GM19463 (cell line): Measurements from ENCODE around the gene PEPD.
"Not testable (repeated sequence)": the region's sequence is repeated elsewhere in the genome, so short reads cannot be mapped to it uniquely, and the experiment has no call there.

Source experiments
- ATAC-seq: cut with Tn5 transposase; IDR thresholded peaks from one replicate; pipeline ENCODE4 v1.9.1; 2021; ENCODE audit warnings: mild to moderate bottlenecking, moderate library complexity; ENCODE audit not compliant: unreplicated experiment

PEPD gene

GRCh38 chr19:33499671-33500506 is 21.7 kb downstream of the PEPD start:
- ATAC-seq, result no peak

- no peak for ATAC-seq
These were observed 22.3 kb downstream of the PEPD start for GRCh38 chr19:33499248-33499647.

DNA sequence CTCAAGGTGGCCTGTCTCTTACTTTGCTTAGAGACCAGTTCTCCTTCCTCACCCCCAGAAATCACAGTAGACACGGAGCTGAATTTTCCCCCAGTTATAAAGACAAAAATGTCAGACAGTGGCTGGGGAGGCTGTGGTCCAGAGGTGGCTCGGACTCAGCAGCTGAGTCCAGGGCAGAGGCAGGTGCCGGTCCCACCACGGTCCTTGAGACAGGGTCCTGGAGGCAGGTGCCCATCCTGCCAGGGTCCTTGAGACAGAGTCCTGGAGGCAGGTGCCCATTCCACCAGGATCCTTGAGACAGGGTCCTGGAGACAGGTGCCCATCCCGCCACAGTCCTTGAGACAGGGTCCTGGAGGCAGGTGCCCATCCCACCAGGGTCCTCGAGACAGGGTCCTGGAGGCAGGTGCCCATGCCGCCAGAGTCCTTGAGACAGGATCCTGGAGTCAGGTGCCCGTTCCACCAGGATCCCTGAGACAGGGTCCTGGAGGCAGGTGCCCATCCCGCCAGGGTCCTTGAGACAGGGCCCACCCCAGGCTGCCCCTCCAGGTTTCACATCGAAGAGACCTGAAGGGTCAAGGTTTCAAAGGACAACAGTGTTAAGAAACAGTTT is 23.1 kb downstream of the PEPD start:
- ATAC-seq, result no peak

DNA sequence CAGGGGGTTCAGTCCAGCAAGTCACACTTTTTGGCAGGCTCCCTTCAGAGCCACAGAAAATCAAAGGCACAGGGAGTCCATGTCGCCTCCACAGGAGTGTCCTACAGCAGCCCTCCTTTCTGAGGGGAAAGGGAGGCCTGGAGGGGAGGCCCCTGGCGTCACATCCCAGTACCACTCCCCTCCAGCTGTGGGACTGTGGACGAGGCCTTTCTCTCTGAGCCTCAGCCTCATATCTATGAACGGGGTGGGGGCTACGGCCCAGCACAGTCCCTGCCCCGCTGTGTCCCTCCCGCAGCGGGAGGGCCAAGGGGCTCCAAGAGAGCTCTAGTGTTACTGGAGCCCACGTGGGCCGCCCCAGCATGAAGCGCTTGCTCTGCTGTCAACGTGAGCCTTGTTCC is 23.8 kb downstream of the PEPD start:
- ATAC-seq, result no peak

- no peak for ATAC-seq
These were observed 24.3 kb downstream of the PEPD start for GRCh38 chr19:33497131-33497777.

DNA sequence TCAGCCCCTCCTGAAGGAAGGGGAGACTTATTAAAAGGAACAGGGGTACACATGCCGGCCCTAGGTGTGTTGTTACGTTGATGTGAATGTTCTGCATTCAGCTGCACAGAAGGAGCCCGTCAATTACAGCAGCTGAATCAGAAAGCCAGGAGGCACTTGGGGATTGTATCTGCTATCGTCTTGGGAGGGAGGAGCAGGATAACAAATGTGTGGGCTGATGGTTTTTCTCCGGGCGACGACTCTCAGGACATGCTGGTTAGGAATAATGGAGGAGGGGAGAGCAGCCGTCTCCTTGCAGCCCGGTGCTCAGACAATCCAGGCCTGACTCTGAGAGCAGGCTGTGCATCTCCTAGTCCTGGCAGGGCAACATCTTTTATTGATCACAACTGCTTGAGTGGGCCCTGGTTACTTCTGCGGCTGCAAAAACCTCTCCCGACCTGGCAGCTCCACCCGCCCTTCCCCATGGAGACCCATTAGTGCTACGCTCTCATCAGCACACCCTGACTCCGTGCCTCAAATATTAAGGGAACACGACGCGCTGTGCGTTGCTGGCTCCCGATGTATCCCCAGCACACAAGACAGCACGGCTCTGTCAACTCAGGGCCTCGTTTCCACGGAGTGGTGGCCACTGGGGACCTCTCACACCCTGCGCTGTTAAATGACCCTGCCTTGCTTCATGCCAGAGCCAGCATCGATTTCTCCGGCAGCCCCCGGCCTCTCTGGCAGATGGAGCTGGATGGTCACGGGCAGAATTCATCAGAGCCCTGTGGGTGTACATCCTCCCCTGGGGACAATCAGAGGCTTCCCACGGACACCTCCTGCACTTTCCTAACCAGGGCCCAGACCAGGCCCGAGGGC is 25.3 kb downstream of the PEPD start:
- no peak for ATAC-seq

DNA sequence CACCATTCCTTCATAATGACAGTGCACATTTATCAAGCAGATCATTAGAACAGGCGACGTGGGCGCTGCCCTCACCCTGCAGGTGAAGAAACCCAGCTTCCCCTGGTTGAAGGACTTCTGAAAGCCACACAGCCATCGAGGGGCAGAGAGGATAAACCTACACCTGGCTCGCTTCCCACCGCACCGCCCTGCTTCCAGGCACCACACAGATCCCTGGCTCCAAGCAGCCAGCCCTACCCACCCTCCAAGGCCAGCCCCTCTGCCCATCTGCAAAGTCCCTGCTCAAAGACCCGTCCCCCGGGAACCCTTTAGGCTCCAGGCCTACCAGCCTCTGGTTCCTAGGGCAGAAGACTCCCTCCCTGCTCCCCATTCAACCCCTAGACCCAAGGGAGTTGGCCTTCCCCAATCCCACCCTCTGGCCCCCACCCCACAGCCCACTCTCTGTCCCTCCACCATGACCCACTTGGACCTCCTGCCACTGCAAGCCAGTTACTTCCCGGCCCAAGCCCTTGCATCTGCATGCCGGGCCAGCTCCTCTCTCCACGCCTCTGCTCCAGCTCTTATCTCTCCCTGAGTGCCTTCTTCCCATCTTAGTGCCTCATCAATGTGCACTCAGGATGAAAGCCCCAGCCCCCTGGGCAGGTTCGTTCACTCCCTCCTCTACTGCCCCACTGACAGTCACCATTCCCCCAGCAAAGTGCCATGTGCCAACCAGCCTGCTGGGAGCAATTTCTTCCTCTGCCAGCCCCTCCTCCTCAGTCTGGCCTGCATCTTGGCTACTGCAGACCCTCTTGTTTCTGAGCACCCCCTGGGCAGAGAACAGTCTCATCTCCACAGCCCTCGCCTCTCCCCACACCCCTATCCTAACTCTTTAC is 28.0 kb downstream of the PEPD start:
- no peak for ATAC-seq

GRCh38 chr19:33492951-33493350 is 28.6 kb downstream of the PEPD start:
- ATAC-seq, result no peak

- ATAC-seq, result no peak
These were observed 29.5 kb downstream of the PEPD start for GRCh38 chr19:33492090-33492489.

DNA sequence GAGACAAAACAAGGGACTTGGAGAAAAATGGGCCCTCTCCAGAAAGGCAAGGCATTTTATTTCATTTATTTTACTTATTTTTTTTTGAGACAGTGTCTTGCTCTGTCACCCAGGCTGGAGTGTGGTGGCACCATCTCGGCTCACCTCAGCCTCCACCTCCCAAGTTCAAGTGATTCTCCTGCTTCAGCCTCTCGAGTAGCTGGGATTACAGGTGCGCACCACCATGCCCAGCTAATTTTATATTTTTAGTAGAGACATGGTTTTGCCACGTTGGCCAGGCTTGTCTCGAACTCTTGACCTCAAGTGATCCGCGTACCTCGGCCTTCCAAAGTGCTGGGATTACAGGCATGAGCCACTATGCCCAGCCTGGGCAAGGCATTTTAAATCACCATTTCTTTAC is 31.0 kb downstream of the PEPD start:
- not testable (repeated sequence) for ATAC-seq

DNA sequence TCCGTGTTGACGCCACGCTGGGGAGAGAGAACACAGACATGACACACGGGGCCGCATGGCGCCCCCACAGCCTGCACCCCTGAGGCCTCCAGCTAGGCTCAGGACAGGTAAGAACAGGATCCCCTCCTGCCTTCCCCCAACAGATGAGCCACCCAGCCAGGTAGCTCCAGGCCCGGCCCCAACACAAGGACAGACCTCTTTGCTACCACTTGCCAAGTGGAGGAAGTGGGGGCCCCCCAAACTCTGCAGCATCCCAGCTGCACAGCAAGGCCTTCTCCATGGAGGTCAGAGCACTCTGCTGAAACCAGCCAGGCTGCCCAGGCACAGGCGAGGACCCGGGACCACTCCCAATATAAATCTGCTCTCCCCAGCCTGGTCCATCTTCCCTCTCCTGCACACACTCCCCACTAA is 31.5 kb downstream of the PEPD start:
- no peak for ATAC-seq

- no peak for ATAC-seq
These were observed 32.8 kb downstream of the PEPD start for GRCh38 chr19:33488826-33489225.

GRCh38 chr19:33487901-33488800 is 33.4 kb downstream of the PEPD start:
- no peak for ATAC-seq

DNA sequence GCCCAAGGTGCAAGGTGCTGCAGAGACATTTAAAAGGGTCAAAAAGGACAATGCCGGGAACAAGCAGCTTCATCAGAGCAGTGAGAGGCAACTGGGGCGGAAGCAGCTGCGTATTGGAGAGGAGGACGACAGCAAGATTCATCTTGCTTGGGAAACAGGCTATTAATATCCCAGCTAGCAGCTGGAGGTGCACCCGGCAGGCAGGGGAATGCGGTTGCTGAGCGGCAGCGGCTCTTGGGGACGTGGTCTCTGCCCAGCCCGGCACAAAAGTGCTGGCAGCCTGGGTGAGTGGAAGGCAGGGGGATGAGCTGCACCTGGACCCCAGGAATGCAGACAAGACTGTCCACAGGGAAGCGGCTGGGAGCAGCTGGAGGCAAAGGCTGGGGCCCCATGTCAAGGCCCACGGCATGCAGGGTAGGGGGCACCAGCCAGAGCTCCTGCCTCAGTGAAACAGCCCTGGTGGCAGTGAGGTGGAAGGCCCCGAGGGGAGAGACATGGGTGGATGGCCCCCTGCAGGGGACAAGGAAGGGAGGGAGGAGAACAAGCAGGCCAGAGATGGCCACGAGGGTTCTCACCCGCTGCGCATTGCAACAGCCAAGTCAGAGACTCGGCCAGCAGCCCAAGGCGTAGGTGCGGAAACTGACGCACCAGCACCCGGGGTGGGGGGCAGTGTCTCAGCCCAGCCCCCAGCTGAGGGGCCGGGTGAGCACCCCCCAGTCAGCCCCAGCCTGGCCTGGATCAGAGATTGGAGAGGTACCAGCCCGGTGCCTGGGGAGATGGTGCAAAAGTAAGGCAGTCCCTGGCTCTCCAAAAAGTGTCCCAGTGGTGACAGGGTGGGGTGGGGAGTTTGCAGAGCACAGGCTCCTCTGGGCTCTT is 34.4 kb downstream of the PEPD start:
- no peak for ATAC-seq

GRCh38 chr19:33486407-33486806 is 35.2 kb downstream of the PEPD start:
- ATAC-seq, result no peak

GRCh38 chr19:33484226-33484774 is 37.3 kb downstream of the PEPD start:
- no peak for ATAC-seq

- no peak for ATAC-seq
These were observed 39.1 kb downstream of the PEPD start for GRCh38 chr19:33482476-33482875.

DNA sequence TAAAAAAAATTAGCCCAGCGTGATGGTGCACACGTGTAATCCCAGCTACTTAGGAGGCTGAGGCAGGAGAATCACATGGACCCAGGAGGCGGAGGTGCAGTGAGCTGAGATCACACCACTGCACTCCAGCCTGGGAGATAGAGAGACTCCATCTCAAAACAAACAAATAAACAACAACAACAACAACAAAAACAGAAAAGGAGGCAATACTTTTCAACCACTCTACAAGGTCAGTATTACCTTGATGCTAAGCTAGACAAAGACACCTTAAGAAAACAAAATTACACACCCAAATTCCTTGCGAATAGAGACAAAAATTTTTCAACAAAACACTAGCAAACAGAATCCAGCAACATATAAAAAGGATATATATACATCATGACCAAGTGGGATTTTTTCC is 39.7 kb downstream of the PEPD start:
- no peak for ATAC-seq
